HG03354 (cell line): ENCODE data around the gene LINC00237.

Experiments
- ATAC-seq: cut with Tn5 transposase; IDR thresholded peaks from one replicate; pipeline ENCODE4 v1.9.1; 2021; ENCODE audit warnings: mild to moderate bottlenecking; ENCODE audit not compliant: unreplicated experiment, poor library complexity, severe bottlenecking

Gene LINC00237

GRCh38 chr20:21052686-21053001 is 53.5 kb downstream of the LINC00237 start:
- ATAC-seq, result no peak

- no peak for ATAC-seq
Observed at GRCh38 chr20:21052241-21052640, 53.9 kb downstream of the LINC00237 start.

GRCh38 chr20:21050710-21051109 is 55.4 kb downstream of the LINC00237 start:
- no peak for ATAC-seq

- no peak for ATAC-seq
Observed at GRCh38 chr20:21049305-21049828, 56.8 kb downstream of the LINC00237 start.

GRCh38 chr20:21048841-21049273 is 57.3 kb downstream of the LINC00237 start:
- no peak for ATAC-seq

GRCh38 chr20:21047981-21048380 is 58.2 kb downstream of the LINC00237 start:
- no peak for ATAC-seq

- no peak for ATAC-seq
Observed at GRCh38 chr20:21046413-21047070, 59.6 kb downstream of the LINC00237 start.
